Transverse colon (tissue), 4 donors: Measurements from ENCODE around the gene UBASH3B.

ENCODE experiments used
- EP300 ChIP-seq: sonication (generic); formaldehyde crosslinking; IDR thresholded peaks from one replicate; pipeline ENCODE4 v1.6.1; 2017; ENCODE audit warnings: antibody characterized with exemption, low read depth
- POLR2A ChIP-seq: fragments of 450-650 bp; IDR thresholded peaks from one replicate; pipeline ENCODE4 v1.6.1; 2016; ENCODE audit warnings: antibody characterized with exemption, mild to moderate bottlenecking, moderate library complexity
- POLR2AphosphoS5 ChIP-seq, 3 donors: sonication (generic); formaldehyde crosslinking; IDR thresholded peaks; one replicate each; pipeline ENCODE4 v1.6.1; 2016; ENCODE audit warnings: antibody characterized with exemption in 3 of 3
- TF ChIP-seq, protein P1 (sequence below), 5 experiments: fragments of 200-600 bp in 3 of 5; fragments of 450-650 bp in 2 of 5; sonication (generic) in 3 of 5; IDR thresholded peaks; 1 replicate in 2 of 5; 2 replicates in 3 of 5; pipeline ENCODE4 v1.5.1; 2016 to 2017; ENCODE audit warnings: antibody characterized with exemption in 5 of 5, inconsistent platforms in 3 of 5, mild to moderate bottlenecking in 2 of 5, moderate library complexity in 1 of 5

- no peak for TF ChIP-seq EP300
- no peak for TF ChIP-seq POLR2AphosphoS5 (IDR thresholded peaks at IDR 0.05)
- TF ChIP-seq, protein P1, sequence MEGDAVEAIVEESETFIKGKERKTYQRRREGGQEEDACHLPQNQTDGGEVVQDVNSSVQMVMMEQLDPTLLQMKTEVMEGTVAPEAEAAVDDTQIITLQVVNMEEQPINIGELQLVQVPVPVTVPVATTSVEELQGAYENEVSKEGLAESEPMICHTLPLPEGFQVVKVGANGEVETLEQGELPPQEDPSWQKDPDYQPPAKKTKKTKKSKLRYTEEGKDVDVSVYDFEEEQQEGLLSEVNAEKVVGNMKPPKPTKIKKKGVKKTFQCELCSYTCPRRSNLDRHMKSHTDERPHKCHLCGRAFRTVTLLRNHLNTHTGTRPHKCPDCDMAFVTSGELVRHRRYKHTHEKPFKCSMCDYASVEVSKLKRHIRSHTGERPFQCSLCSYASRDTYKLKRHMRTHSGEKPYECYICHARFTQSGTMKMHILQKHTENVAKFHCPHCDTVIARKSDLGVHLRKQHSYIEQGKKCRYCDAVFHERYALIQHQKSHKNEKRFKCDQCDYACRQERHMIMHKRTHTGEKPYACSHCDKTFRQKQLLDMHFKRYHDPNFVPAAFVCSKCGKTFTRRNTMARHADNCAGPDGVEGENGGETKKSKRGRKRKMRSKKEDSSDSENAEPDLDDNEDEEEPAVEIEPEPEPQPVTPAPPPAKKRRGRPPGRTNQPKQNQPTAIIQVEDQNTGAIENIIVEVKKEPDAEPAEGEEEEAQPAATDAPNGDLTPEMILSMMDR (IDR thresholded peaks at IDR 0.05): no peak
- no peak for TF ChIP-seq POLR2A
These were observed 59.0 kb downstream of the UBASH3B start for GRCh38 chr11:122714484-122714883.
